Measurements from ENCODE around the gene MYO9A.
"Not testable (repeated sequence)": the region's sequence is repeated elsewhere in the genome, so short reads cannot be mapped to it uniquely, and the experiment has no call there.

The MYO9A gene

GRCh38 chr15:72086920-72087648 is 30.9 kb downstream of the MYO9A start:
- DNase-seq (ENCODE audit: low read depth in 2 of 2): no peak

GRCh38 chr15:72086010-72086697 is 31.8 kb downstream of the MYO9A start:
- no peak for DNase-seq (ENCODE audit: low read depth in 2 of 2)

GRCh38 chr15:72082176-72082575 is 35.8 kb downstream of the MYO9A start:
- no peak for DNase-seq (ENCODE audit: low read depth in 2 of 2)

GRCh38 chr15:72078887-72079286 is 39.1 kb downstream of the MYO9A start:
- no peak for DNase-seq (ENCODE audit: low read depth in 2 of 2)

- DNase-seq (ENCODE audit: low read depth in 2 of 2): no peak
Observed at GRCh38 chr15:72077950-72078349, 40.0 kb downstream of the MYO9A start.

GRCh38 chr15:72074335-72075060 is 43.5 kb downstream of the MYO9A start:
- no peak for DNase-seq (ENCODE audit: low read depth in 2 of 2)

- DNase-seq (ENCODE audit: low read depth in 2 of 2): not testable (repeated sequence)
Observed at GRCh38 chr15:72071448-72071825, 46.5 kb downstream of the MYO9A start.

GRCh38 chr15:72070817-72071447 is 47.0 kb downstream of the MYO9A start:
- no peak for DNase-seq (ENCODE audit: low read depth in 2 of 2)

- DNase-seq (ENCODE audit: low read depth in 2 of 2): no peak
Observed at GRCh38 chr15:72068856-72069255, 49.1 kb downstream of the MYO9A start.

- no peak for DNase-seq (ENCODE audit: low read depth in 2 of 2)
Observed at GRCh38 chr15:72065801-72066200, 52.1 kb downstream of the MYO9A start.

GRCh38 chr15:72063186-72063585 is 54.8 kb downstream of the MYO9A start:
- no peak for DNase-seq (ENCODE audit: low read depth in 2 of 2)

- DNase-seq (ENCODE audit: low read depth in 2 of 2): no peak
Observed at GRCh38 chr15:72062319-72062718, 55.6 kb downstream of the MYO9A start.

- no peak for DNase-seq (ENCODE audit: low read depth in 2 of 2)
Observed at GRCh38 chr15:72060687-72061250, 57.2 kb downstream of the MYO9A start.

- DNase-seq (ENCODE audit: low read depth in 2 of 2): no peak
Observed at GRCh38 chr15:72058585-72058984, 59.4 kb downstream of the MYO9A start.

GRCh38 chr15:72057548-72058091 is 60.3 kb downstream of the MYO9A start:
- DNase-seq (ENCODE audit: low read depth in 2 of 2): no peak

GRCh38 chr15:72056217-72056616 is 61.7 kb downstream of the MYO9A start:
- DNase-seq (ENCODE audit: low read depth in 2 of 2): not testable (repeated sequence)

GRCh38 chr15:72053297-72053696 is 64.7 kb downstream of the MYO9A start:
- not testable (repeated sequence) for DNase-seq (ENCODE audit: low read depth in 2 of 2)

GRCh38 chr15:72050700-72051099 is 67.2 kb downstream of the MYO9A start:
- DNase-seq (ENCODE audit: low read depth in 2 of 2): no peak

- DNase-seq (ENCODE audit: low read depth in 2 of 2): no peak
Observed at GRCh38 chr15:72047020-72047419, 70.9 kb downstream of the MYO9A start.

GRCh38 chr15:72044956-72045355 is 73.0 kb downstream of the MYO9A start:
- no peak for DNase-seq (ENCODE audit: low read depth in 2 of 2)

GRCh38 chr15:72042865-72043264 is 75.1 kb downstream of the MYO9A start:
- DNase-seq (ENCODE audit: low read depth in 2 of 2): no peak

- DNase-seq (ENCODE audit: low read depth in 2 of 2): no peak
Observed at GRCh38 chr15:72042054-72042453, 75.9 kb downstream of the MYO9A start.
